HCT116 (cell line): Measurements from ENCODE around the gene ZYG11B. TPM values are rescaled to one million over a fixed set of nuclear protein-coding genes. Genes with fewer than 3 reads are reported as not detected.

Experiments used
- ATAC-seq: fragments of 200-7000 bp; cut with Tn5 transposase; 2 replicates; pipeline ENCODE4 v1.9.1; 2020; ENCODE audit warnings: mild to moderate bottlenecking, moderate library complexity
- BruUV-seq: library from RNA; stranded (reverse); fragments of 400-500 nt; replicated peaks from 2 replicates; lab custom pipeline; 2021; lab: Mats Ljungman, UMichigan
- CTCF ChIA-PET: fragments of 300-600 bp; sonication (Branson Sonifier 250); formaldehyde crosslinking; loops from one replicate; lab custom pipeline; 2021; ENCODE audit warnings: antibody characterized with exemption; lab: Charles Lee
- POLR2A ChIA-PET: fragments of 300-600, 350-600 bp; sonication (Branson Sonifier 250); formaldehyde crosslinking; loops from one replicate; lab custom pipeline; 2021; ENCODE audit warnings: antibody characterized with exemption; lab: Charles Lee
- RAD21 ChIA-PET, 2 experiments: fragments of 300-600 bp; sonication (Branson Sonifier 250); formaldehyde crosslinking; loops; one replicate each; lab custom pipeline; 2023; ENCODE audit warnings: low total read pairs in 2 of 2; ENCODE audit not compliant: uncharacterized antibody in 2 of 2, unreplicated experiment in 2 of 2, low non-redundant PET in 1 of 2; lab: Charles Lee
- DNase-seq: peaks from one replicate; pipeline ENCODE4 v3.0.0-alpha.2; 2010; ENCODE audit warnings: low read depth, low spot score
- H2AFZ ChIP-seq: fragments of 200-600 bp; shearing (Covaris generic), sonication (generic); 2 replicates; pipeline ENCODE4 v1.6.1; 2017; ENCODE audit warnings: low read depth, mixed run types, mixed read lengths, antibody characterized with exemption, low read length; ENCODE audit not compliant: poor library complexity, severe bottlenecking
- H3K27ac ChIP-seq: 2 replicates; pipeline ENCODE4 v1.5.1; 2012; ENCODE audit warnings: low read depth, low read length
- H3K27me3 ChIP-seq: fragments of 200-600 bp; sonication (generic); 2 replicates; pipeline ENCODE4 v1.6.1; 2016; ENCODE audit warnings: mixed run types, low read length, mixed read lengths; ENCODE audit not compliant: insufficient read depth
- H3K36me3 ChIP-seq, 2 experiments: fragments of 200-500 bp in 1 of 2; fragments of 200-600 bp in 1 of 2; sonication (Bioruptor generic) in 1 of 2; sonication (generic) in 1 of 2; 2 replicates each; pipeline versions ENCODE4 v1.5.1 to v1.6.1; 2014 to 2016; ENCODE audit warnings: low read length in 2 of 2, inconsistent platforms in 1 of 2, mixed read lengths in 1 of 2, mixed run types in 1 of 2; ENCODE audit not compliant: insufficient read depth in 2 of 2, control insufficient read depth in 1 of 2
- H3K4me1 ChIP-seq, 2 experiments: fragments of 200-600 bp in 1 of 2; sonication (generic) in 1 of 2; 2 replicates each; pipeline versions ENCODE4 v1.5.1 to v1.6.1; 2012 to 2017; ENCODE audit warnings: low read length in 2 of 2, inconsistent platforms in 1 of 2, mild to moderate bottlenecking in 1 of 2, mixed read lengths in 1 of 2, mixed run types in 1 of 2, moderate library complexity in 1 of 2; ENCODE audit not compliant: insufficient read depth in 2 of 2, control insufficient read depth in 1 of 2
- H3K4me2 ChIP-seq: fragments of 200-600 bp; sonication (generic); 2 replicates; pipeline ENCODE4 v1.6.1; 2017; ENCODE audit warnings: mixed run types, low read length, mixed read lengths
- H3K4me3 ChIP-seq, 2 experiments: fragments of 200-600 bp in 1 of 2; sonication (generic) in 1 of 2; replicated peaks in 1 of 2; 2 replicates each; pipeline ENCODE4 v1.5.1; 2011 to 2016; ENCODE audit warnings: low read length in 2 of 2, control low read depth in 1 of 2, low read depth in 1 of 2, mild to moderate bottlenecking in 1 of 2, mixed read lengths in 1 of 2, mixed run types in 1 of 2
- H3K79me2 ChIP-seq: fragments of 200-600 bp; sonication (generic); 2 replicates; pipeline ENCODE4 v1.6.1; 2017; ENCODE audit warnings: mild to moderate bottlenecking, mixed run types, low read length, moderate library complexity, mixed read lengths; ENCODE audit not compliant: insufficient read depth
- H3K9ac ChIP-seq: fragments of 200-600 bp; sonication (generic); 2 replicates; pipeline ENCODE4 v1.6.1; 2016; ENCODE audit warnings: low read length, mixed read lengths
- H3K9me2 ChIP-seq: fragments of 200-600 bp; sonication (generic), shearing (Covaris generic); 2 replicates; pipeline ENCODE4 v1.6.1; 2017; ENCODE audit warnings: mixed run types, mild to moderate bottlenecking, moderate library complexity; ENCODE audit not compliant: insufficient read depth
- H3K9me3 ChIP-seq, 2 experiments: fragments of 200-500 bp in 1 of 2; fragments of 200-600 bp in 1 of 2; sonication (Bioruptor generic) in 1 of 2; sonication (generic) in 1 of 2; 2 replicates each; pipeline ENCODE4 v1.6.1; 2014 to 2017; ENCODE audit warnings: low read length in 2 of 2, mixed read lengths in 2 of 2, inconsistent platforms in 1 of 2, low read depth in 1 of 2, mild to moderate bottlenecking in 1 of 2, mixed run types in 1 of 2, moderate library complexity in 1 of 2; ENCODE audit not compliant: control insufficient read depth in 1 of 2, insufficient read depth in 1 of 2
- H4K20me1 ChIP-seq: fragments of 200-600 bp; sonication (generic), shearing (Covaris generic); 2 replicates; pipeline ENCODE4 v1.6.1; 2017; ENCODE audit warnings: mixed run types, mild to moderate bottlenecking, moderate library complexity; ENCODE audit not compliant: insufficient read depth
- ATF3 ChIP-seq: IDR thresholded peaks from 2 replicates; pipeline ENCODE4 v1.6.1; 2012
- CEBPB ChIP-seq: IDR thresholded peaks from 2 replicates; pipeline ENCODE4 v1.6.1; 2012; ENCODE audit warnings: low read depth
- EGR1 ChIP-seq: IDR thresholded peaks from 2 replicates; pipeline ENCODE4 v1.6.1; 2012; ENCODE audit warnings: low read depth
- ELF1 ChIP-seq: IDR thresholded peaks from 2 replicates; pipeline ENCODE4 v1.6.1; 2012; ENCODE audit warnings: low read depth, borderline replicate concordance
- EZH2phosphoT487 ChIP-seq: fragments of 200-600 bp; IDR thresholded peaks from 2 replicates; pipeline ENCODE4 v1.6.1; 2018; ENCODE audit warnings: antibody characterized with exemption, borderline replicate concordance
- FOSL1 ChIP-seq: IDR thresholded peaks from 2 replicates; pipeline ENCODE4 v1.6.1; 2012; ENCODE audit warnings: low read depth
- POLR2AphosphoS5 ChIP-seq: IDR thresholded peaks from 2 replicates; pipeline ENCODE4 v1.6.1; 2011; ENCODE audit warnings: mild to moderate bottlenecking, low read depth, low read length, moderate library complexity
- TCF7L2 ChIP-seq: IDR thresholded peaks from 2 replicates; pipeline ENCODE4 v1.7.0; 2011; ENCODE audit warnings: borderline replicate concordance, inconsistent platforms; ENCODE audit not compliant: insufficient read depth, insufficient read length; ENCODE audit errors: extremely low read depth
- ZFX ChIP-seq: fragments of 450-650 bp; IDR thresholded peaks from 2 replicates; pipeline ENCODE4 v1.6.1; 2017
- ZNF274 ChIP-seq: fragments of 200-500 bp; sonication (Bioruptor generic); IDR thresholded peaks from 2 replicates; pipeline ENCODE4 v1.6.1; 2014; ENCODE audit warnings: mild to moderate bottlenecking, low read depth, low read length, inconsistent platforms
- intact Hi-C: fragments of 100-400 bp; cut with micrococcal nuclease; formaldehyde crosslinking; loops from 2 replicates; pipeline ENCODE4 v1.10.0; 2022
- total RNA-seq: library from RNA; stranded (reverse); gene quantifications from one replicate; pipeline ENCODE4 v1.2.1, GENCODE V29; 2021; ENCODE audit not compliant: unreplicated experiment
- TF ChIP-seq, protein P1 (sequence below): IDR thresholded peaks from 2 replicates; pipeline ENCODE4 v1.6.1; 2012
- TF ChIP-seq, protein P2 (sequence below), 3 experiments: fragments of 200-600 bp in 1 of 3; sonication (generic) in 1 of 3; IDR thresholded peaks in 2 of 3; conservative IDR thresholded peaks in 1 of 3; 2 replicates each; pipeline ENCODE4 v1.5.1; 2012 to 2017; ENCODE audit warnings: low read depth in 2 of 3, low read length in 2 of 3, antibody characterized with exemption in 1 of 3, borderline replicate concordance in 1 of 3, control low read depth in 1 of 3, mild to moderate bottlenecking in 1 of 3, mixed read lengths in 1 of 3, mixed run types in 1 of 3, moderate library complexity in 1 of 3; ENCODE audit not compliant: insufficient read depth in 1 of 3

The ZYG11B gene
- total RNA-seq, 1 experiment from 2014 or later = 20.7 TPM

- CTCF ChIA-PET = no interaction called here
- no peak for ATAC-seq
- POLR2A ChIA-PET = no interaction called here
- DNase-seq = no peak
- Histone ChIP-seq H3K36me3 (no peaks in the 10 kb centered on the region), H3K27me3 (no peaks in the 10 kb centered on the region)
- TF ChIP-seq ELF1 (no peak), EZH2phosphoT487 (no peak), ATF3 (no peak), TCF7L2 (no peak), ZNF274 (no peak), CEBPB (no peak), POLR2AphosphoS5 (no peak), ZFX (no peak), EGR1 (no peak), FOSL1 (no peak)
- TF ChIP-seq, protein P1, sequence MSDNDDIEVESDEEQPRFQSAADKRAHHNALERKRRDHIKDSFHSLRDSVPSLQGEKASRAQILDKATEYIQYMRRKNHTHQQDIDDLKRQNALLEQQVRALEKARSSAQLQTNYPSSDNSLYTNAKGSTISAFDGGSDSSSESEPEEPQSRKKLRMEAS = no peak
- TF ChIP-seq, protein P2, sequence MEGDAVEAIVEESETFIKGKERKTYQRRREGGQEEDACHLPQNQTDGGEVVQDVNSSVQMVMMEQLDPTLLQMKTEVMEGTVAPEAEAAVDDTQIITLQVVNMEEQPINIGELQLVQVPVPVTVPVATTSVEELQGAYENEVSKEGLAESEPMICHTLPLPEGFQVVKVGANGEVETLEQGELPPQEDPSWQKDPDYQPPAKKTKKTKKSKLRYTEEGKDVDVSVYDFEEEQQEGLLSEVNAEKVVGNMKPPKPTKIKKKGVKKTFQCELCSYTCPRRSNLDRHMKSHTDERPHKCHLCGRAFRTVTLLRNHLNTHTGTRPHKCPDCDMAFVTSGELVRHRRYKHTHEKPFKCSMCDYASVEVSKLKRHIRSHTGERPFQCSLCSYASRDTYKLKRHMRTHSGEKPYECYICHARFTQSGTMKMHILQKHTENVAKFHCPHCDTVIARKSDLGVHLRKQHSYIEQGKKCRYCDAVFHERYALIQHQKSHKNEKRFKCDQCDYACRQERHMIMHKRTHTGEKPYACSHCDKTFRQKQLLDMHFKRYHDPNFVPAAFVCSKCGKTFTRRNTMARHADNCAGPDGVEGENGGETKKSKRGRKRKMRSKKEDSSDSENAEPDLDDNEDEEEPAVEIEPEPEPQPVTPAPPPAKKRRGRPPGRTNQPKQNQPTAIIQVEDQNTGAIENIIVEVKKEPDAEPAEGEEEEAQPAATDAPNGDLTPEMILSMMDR (IDR thresholded peaks at IDR 0.05 in 2 of 3, conservative IDR thresholded peaks at IDR 0.05 in 1 of 3; ENCODE audit: borderline replicate concordance in 1 of 3, insufficient read depth in 1 of 3, low read depth in 2 of 3, low read length in 2 of 3) = no peak
- TF ChIP-seq, all 23 proteins: peak for 0
- H3K9ac ChIP-seq = no peak overlapping the region
- H3K9me3 ChIP-seq = no peaks in the 10 kb centered on the region
- H3K4me3 ChIP-seq = no peak overlapping the region
- no peak overlapping the region for H3K27ac ChIP-seq
- intact Hi-C loops = no loop called here
- H3K4me2 ChIP-seq = no peak overlapping the region
- no peaks in the 10 kb centered on the region for H4K20me1 ChIP-seq
- RAD21 ChIA-PET = no interaction called here
- H3K79me2 ChIP-seq = no peaks in the 10 kb centered on the region
- BruUV-seq = no TSS peak
- no peaks in the 10 kb centered on the region for H3K9me2 ChIP-seq
- no peak overlapping the region for H2AFZ ChIP-seq
- peaks cover 7 to 12% of the 10 kb centered on the region in 2 experiments; a peak in 3 of 4 replicates for H3K4me1 ChIP-seq
Measured at GRCh38 chr1:52679048-52679447, 47.2 kb upstream of the ZYG11B start.
